IMR-90 (cell line): ENCODE data around the gene RANBP3. TPM values are rescaled to one million over a fixed set of nuclear protein-coding genes. Genes with fewer than 3 reads are reported as not detected.

Source experiments
- ATAC-seq: fragments of 200-7000 bp; cut with Tn5 transposase; 2 replicates; pipeline ENCODE4 v1.9.1; 2020; ENCODE audit warnings: low read depth, mild to moderate bottlenecking, moderate library complexity
- BruUV-seq: library from RNA; stranded (reverse); fragments of 400-500 nt; replicated peaks from 2 replicates; lab custom pipeline; 2021; lab: Mats Ljungman, UMichigan
- CTCF ChIA-PET: fragments of 300-600 bp; formaldehyde crosslinking; extraction: SDS; loops from one replicate; lab custom pipeline; 2021; ENCODE audit warnings: antibody characterized with exemption; lab: Yijun Ruan, JAX
- POLR2A ChIA-PET: fragments of 300-600 bp; sonication (Branson Sonifier 250); formaldehyde crosslinking; loops from one replicate; lab custom pipeline; 2022; ENCODE audit warnings: antibody characterized with exemption; ENCODE audit not compliant: unreplicated experiment; lab: Charles Lee
- DNase-seq: peaks from one replicate; pipeline ENCODE4 v3.0.0; 2013
- H2AFZ ChIP-seq: replicated peaks from 2 replicates; pipeline ENCODE3; 2013; ENCODE audit warnings: low read length, mild to moderate bottlenecking; ENCODE audit not compliant: poor library complexity
- H2AK5ac ChIP-seq: 2 replicates; pipeline ENCODE4 v1.6.1; 2013; ENCODE audit warnings: low read depth, low read length, inconsistent platforms
- H2AK9ac ChIP-seq: replicated peaks from 2 replicates; pipeline ENCODE3; 2013; ENCODE audit warnings: mild to moderate bottlenecking, low read depth, low read length, moderate library complexity; ENCODE audit not compliant: poor library complexity
- H2BK120ac ChIP-seq: 2 replicates; pipeline ENCODE4 v1.6.1; 2013; ENCODE audit warnings: low read depth, low read length, inconsistent platforms
- H2BK15ac ChIP-seq: 3 replicates; pipeline ENCODE4 v1.6.1; 2013; ENCODE audit warnings: low read depth, low read length, inconsistent platforms
- H2BK20ac ChIP-seq: 2 replicates; pipeline ENCODE4 v1.6.1; 2013; ENCODE audit warnings: low read depth, mild to moderate bottlenecking, inconsistent platforms, low read length, moderate library complexity
- H2BK5ac ChIP-seq: 2 replicates; pipeline ENCODE4 v1.6.1; 2013; ENCODE audit warnings: mild to moderate bottlenecking, low read depth, low read length, inconsistent platforms; ENCODE audit not compliant: poor library complexity, severe bottlenecking
- H3K14ac ChIP-seq: replicated peaks from 2 replicates; pipeline ENCODE4 v1.6.1; 2013; ENCODE audit warnings: low read depth, low read length, inconsistent platforms
- H3K18ac ChIP-seq: 2 replicates; pipeline ENCODE4 v1.6.1; 2013; ENCODE audit warnings: low read depth, low read length, control low read depth
- H3K23ac ChIP-seq: 2 replicates; pipeline ENCODE4 v1.6.1; 2013; ENCODE audit warnings: low read depth, low read length, inconsistent platforms
- H3K27ac ChIP-seq: 2 replicates; pipeline ENCODE4 v1.5.1; 2013; ENCODE audit warnings: mild to moderate bottlenecking, control low read depth, low read length; ENCODE audit not compliant: insufficient read depth
- H3K27me3 ChIP-seq: 2 replicates; pipeline ENCODE4 v1.6.1; 2013; ENCODE audit warnings: low read length; ENCODE audit not compliant: control insufficient read depth, insufficient read depth
- H3K36me3 ChIP-seq: 2 replicates; pipeline ENCODE4 v1.6.1; 2013; ENCODE audit warnings: low read length, mixed read lengths; ENCODE audit not compliant: control insufficient read depth, insufficient read depth
- H3K4ac ChIP-seq: 2 replicates; pipeline ENCODE4 v1.6.1; 2013; ENCODE audit warnings: low read depth, low read length, inconsistent platforms
- H3K4me1 ChIP-seq: 2 replicates; pipeline ENCODE4 v1.6.1; 2013; ENCODE audit warnings: low read length, mixed read lengths; ENCODE audit not compliant: control insufficient read depth, insufficient read depth
- H3K4me2 ChIP-seq: 2 replicates; pipeline ENCODE4 v1.6.1; 2013; ENCODE audit warnings: low read depth, mild to moderate bottlenecking, control low read depth, low read length, moderate library complexity
- H3K4me3 ChIP-seq: 2 replicates; pipeline ENCODE4 v1.5.1; 2013; ENCODE audit warnings: low read depth, mild to moderate bottlenecking, control low read depth, low read length, moderate library complexity; ENCODE audit not compliant: insufficient read depth
- H3K56ac ChIP-seq: 2 replicates; pipeline ENCODE4 v1.6.1; 2013; ENCODE audit warnings: low read length, inconsistent platforms; ENCODE audit not compliant: insufficient read depth; ENCODE audit errors: extremely low read depth
- H3K79me1 ChIP-seq, 2 experiments: 2 replicates each; pipeline ENCODE4 v1.6.1; 2013; ENCODE audit warnings: low read length in 2 of 2, inconsistent platforms in 1 of 2, low read depth in 1 of 2
- H3K9ac ChIP-seq: 2 replicates; pipeline ENCODE4 v1.6.1; 2013; ENCODE audit warnings: low read depth, low read length, control low read depth
- H3K9me1 ChIP-seq: 2 replicates; pipeline ENCODE4 v1.6.1; 2013; ENCODE audit warnings: low read length, inconsistent platforms; ENCODE audit not compliant: insufficient read depth
- H3K9me3 ChIP-seq: 2 replicates; pipeline ENCODE4 v1.6.1; 2013; ENCODE audit warnings: low read length; ENCODE audit not compliant: control insufficient read depth, insufficient read depth
- H4K20me1 ChIP-seq: 2 replicates; pipeline ENCODE4 v1.6.1; 2013; ENCODE audit warnings: low read length, inconsistent platforms; ENCODE audit not compliant: insufficient read depth
- H4K5ac ChIP-seq: 2 replicates; pipeline ENCODE4 v1.6.1; 2013; ENCODE audit warnings: mild to moderate bottlenecking, low read depth, low read length, control low read depth
- H4K8ac ChIP-seq, 2 experiments: 2 replicates each; pipeline ENCODE4 v1.6.1; 2013; ENCODE audit warnings: low read depth in 2 of 2, low read length in 2 of 2, control low read depth in 1 of 2, inconsistent platforms in 1 of 2
- H4K91ac ChIP-seq: 2 replicates; pipeline ENCODE4 v1.6.1; 2013; ENCODE audit warnings: low read depth, low read length, inconsistent platforms; ENCODE audit not compliant: insufficient read depth
- BHLHE40 ChIP-seq: fragments of 150-350 bp; IDR thresholded peaks from 2 replicates; pipeline ENCODE4 v1.6.1; 2016; ENCODE audit warnings: mild to moderate bottlenecking, low read depth, low read length
- CTCF ChIP-seq: conservative IDR thresholded peaks from 2 replicates; pipeline ENCODE4 v1.5.1; 2012; ENCODE audit warnings: mild to moderate bottlenecking, low read depth, low read length, improper control_type of control experiment
- FOS ChIP-seq: fragments of 150-350 bp; IDR thresholded peaks from 2 replicates; pipeline ENCODE4 v1.6.1; 2016; ENCODE audit warnings: low read depth, low read length
- MXI1 ChIP-seq: IDR thresholded peaks from 2 replicates; pipeline ENCODE4 v1.6.1; 2012; ENCODE audit warnings: low read depth, mild to moderate bottlenecking, low read length, moderate library complexity, borderline replicate concordance
- RFX5 ChIP-seq: IDR thresholded peaks from 2 replicates; pipeline ENCODE4 v1.8.0; 2012; ENCODE audit warnings: low read depth, mild to moderate bottlenecking, low read length, moderate library complexity
- SMC3 ChIP-seq: fragments of 150-350 bp; IDR thresholded peaks from 2 replicates; pipeline ENCODE4 v1.6.1; 2016; ENCODE audit warnings: low read depth, mild to moderate bottlenecking, antibody characterized with exemption, low read length, moderate library complexity
- USF2 ChIP-seq: fragments of 150-350 bp; IDR thresholded peaks from 2 replicates; pipeline ENCODE4 v1.6.1; 2017; ENCODE audit warnings: mild to moderate bottlenecking, antibody characterized with exemption, low read length, low read depth
- WGBS, 2 experiments: methylation state at CpG; one replicate each; pipeline versions ENCODE4 v1.1.5 to v1.1.7; 2013; ENCODE audit warnings: missing lambda C conversion rate in 2 of 2; ENCODE audit not compliant: insufficient read length in 1 of 2; ENCODE audit errors: extremely low coverage in 2 of 2; 5-methylcytosine and 5-hydroxymethylcytosine counted together
- dilution Hi-C: fragments of 300-500 bp; cut with HindIII; formaldehyde crosslinking; loops from one replicate; pipeline ENCODE4 v1.14.3; 2018; ENCODE audit warnings: low sequenced_read_pairs; ENCODE audit not compliant: unreplicated experiment
- in situ Hi-C: fragments of 300-500 bp; cut with MboI; formaldehyde crosslinking; loops from 3 replicates; pipeline ENCODE4 v1.14.3; 2019; ENCODE audit warnings: low sequenced_read_pairs, inconsistent platforms, mixed read lengths
- intact Hi-C: fragments of 100-400 bp; cut with micrococcal nuclease; formaldehyde crosslinking; loops from 2 replicates; pipeline ENCODE4 v1.10.0; 2022
- polyA plus RNA-seq, 3 experiments: library from polyadenylated mRNA; depleted of rRNA; stranded (reverse); fragments of >200 nt; gene quantifications; 2 replicates each; pipeline ENCODE4 v1.2.3, GENCODE V29; 2012; ENCODE audit warnings: low replicate concordance in 1 of 3
- total RNA-seq: library from RNA; depleted of rRNA; stranded (reverse); fragments of >200 nt; gene quantifications from 2 replicates; pipeline ENCODE4 v1.2.3, GENCODE V29; 2012

RANBP3 gene
- total and polyA plus RNA-seq, 2 of the 4 experiments (the other 2 are of a cell fraction) = 42.5 to 111 TPM

GRCh38 chr19:5969476-5969875 is 8.5 kb downstream of the RANBP3 start:
- Histone ChIP-seq H3K4me1 (peaks cover 33% of the 10 kb centered on the region), H4K20me1 (peaks cover 94% of the 10 kb centered on the region), H4K8ac (no peak overlapping the region), H3K18ac (no peak overlapping the region), H2BK120ac (no peak overlapping the region), H3K4me3 (no peak overlapping the region), H3K4me2 (no peak overlapping the region), H3K9me3 (no peaks in the 10 kb centered on the region), H3K27ac (peak overlapping the region; percentile 8; the same call in 1 of the 2 replicates), H3K23ac (no peak overlapping the region), H2AK5ac (no peak overlapping the region), H3K9me1 (peaks cover 53% of the 10 kb centered on the region), H4K91ac (no peak overlapping the region), H3K79me1 (peaks cover 22 to 93% of the 10 kb centered on the region in 2 experiments), H2AFZ (no peak overlapping the region), H2AK9ac (no peak overlapping the region), H3K36me3 (peaks cover 25% of the 10 kb centered on the region), H3K9ac (no peak overlapping the region), H3K56ac (no peak overlapping the region), H3K4ac (no peak overlapping the region), H4K5ac (no peak overlapping the region), H3K14ac (no peak overlapping the region), H2BK15ac (no peak overlapping the region), H2BK20ac (no peak overlapping the region), H2BK5ac (no peak overlapping the region), H3K27me3 (no peaks in the 10 kb centered on the region)
- ChIA-PET CTCF (no interaction called here), POLR2A (no interaction called here)
- intact Hi-C loops = loop anchor here (10.0 kb wide), 1 partner anchor 165 kb away; the partner anchor contains the start of gene NRTN
- BruUV-seq = no TSS peak
- DNase-seq (no peak), ATAC-seq (no peak)
- no peak for TF ChIP-seq FOS
- no peak for TF ChIP-seq SMC3
- TF ChIP-seq RFX5 = no peak
- TF ChIP-seq MXI1 = no peak
- TF ChIP-seq USF2 = no peak
- TF ChIP-seq CTCF = no peak
- no peak for TF ChIP-seq BHLHE40
- 97% methylated on average over 5 of the region's 8 CpGs; no CpG with 5 or more reads in 1 of the 2 experiments for WGBS, 2 experiments
- in situ Hi-C loops = no loop called here
- dilution Hi-C loops = no loop called here
